Mesodermal cell (in vitro differentiated cells): ENCODE measurements around the gene TMEM132A.

ENCODE experiments used
- H3K27ac ChIP-seq: 2 replicates; pipeline ENCODE4 v1.7.0; 2013; ENCODE audit warnings: mild to moderate bottlenecking, low read depth, low read length, moderate library complexity; ENCODE audit not compliant: severe bottlenecking
- H3K36me3 ChIP-seq: 2 replicates; pipeline ENCODE4 v1.7.1; 2013; ENCODE audit warnings: mild to moderate bottlenecking, low read length, moderate library complexity; ENCODE audit not compliant: control insufficient read depth, insufficient read depth
- H3K4me1 ChIP-seq: one replicate; pipeline ENCODE4 v1.7.1; 2013; ENCODE audit warnings: mild to moderate bottlenecking, low read length; ENCODE audit not compliant: insufficient read depth, control insufficient read depth, poor library complexity, severe bottlenecking
- H3K4me3 ChIP-seq: 2 replicates; pipeline ENCODE4 v1.7.0; 2013; ENCODE audit warnings: low read length, control low read depth, mild to moderate bottlenecking; ENCODE audit not compliant: insufficient read depth, poor library complexity, severe bottlenecking; ENCODE audit errors: extremely low read depth
- H3K9me3 ChIP-seq: 2 replicates; pipeline ENCODE4 v1.7.1; 2013; ENCODE audit warnings: mild to moderate bottlenecking, low read length, moderate library complexity; ENCODE audit not compliant: control insufficient read depth
- WGBS, 2 experiments: methylation state at CpG; one replicate each; pipeline ENCODE4 v1.1.5; 2013; ENCODE audit warnings: missing lambda C conversion rate in 2 of 2; ENCODE audit not compliant: insufficient coverage in 2 of 2; 5-methylcytosine and 5-hydroxymethylcytosine counted together

Gene TMEM132A

GRCh38 chr11:60923326-60923725 lies 934 bp upstream of the TMEM132A start:
- 67 to 93% methylated on average over 2 to 4 of the region's 5 CpGs for WGBS, 2 experiments
- Histone ChIP-seq H3K36me3 (peaks cover 56% of the 10 kb centered on the region), H3K4me3 (no peak overlapping the region), H3K4me1 (peaks cover 22% of the 10 kb centered on the region), H3K9me3 (no peaks in the 10 kb centered on the region), H3K27ac (no peak overlapping the region)

GRCh38 chr11:60923800-60924109 lies 505 bp upstream of the TMEM132A start:
- Histone ChIP-seq H3K4me3 (no peak overlapping the region), H3K9me3 (no peaks in the 10 kb centered on the region), H3K36me3 (peaks cover 61% of the 10 kb centered on the region), H3K27ac (no peak overlapping the region), H3K4me1 (peaks cover 18% of the 10 kb centered on the region)
- whole genome bisulfite sequencing, 2 experiments: 73 to 93% methylated on average over 3 of the region's 6 CpGs

- H3K9me3 ChIP-seq: no peaks in the 10 kb centered on the region
- no peak overlapping the region for H3K27ac ChIP-seq
- H3K36me3 ChIP-seq: peaks cover 64% of the 10 kb centered on the region
- peak overlapping the region; percentile 70 for H3K4me3 ChIP-seq
- 3 to 6% methylated on average over 26 to 32 of the region's 35 CpGs for WGBS, 2 experiments
- H3K4me1 ChIP-seq: peaks cover 10% of the 10 kb centered on the region
Measured at GRCh38 chr11:60924906-60925853, 920 bp downstream of the TMEM132A start.

- H3K36me3 ChIP-seq: peaks cover 64% of the 10 kb centered on the region
- H3K4me3 ChIP-seq: peak overlapping the region; percentile 70
- 73 to 80% methylated on average over 4 of the region's 6 CpGs for WGBS, 2 experiments
- H3K4me1 ChIP-seq: peaks cover 10% of the 10 kb centered on the region
- H3K9me3 ChIP-seq: no peaks in the 10 kb centered on the region
- no peak overlapping the region for H3K27ac ChIP-seq
Measured at GRCh38 chr11:60925868-60926267, 1.6 kb downstream of the TMEM132A start.

GRCh38 chr11:60926500-60926899 lies 2.2 kb downstream of the TMEM132A start:
- H3K4me3 ChIP-seq: no peak overlapping the region
- H3K4me1 ChIP-seq: peaks cover 10% of the 10 kb centered on the region
- 87 to 100% methylated on average over 1 to 3 of the region's 8 CpGs for WGBS, 2 experiments
- H3K36me3 ChIP-seq: peaks cover 64% of the 10 kb centered on the region
- no peak overlapping the region for H3K27ac ChIP-seq
- no peaks in the 10 kb centered on the region for H3K9me3 ChIP-seq

- H3K4me3 ChIP-seq: no peak overlapping the region
- no peak overlapping the region for H3K27ac ChIP-seq
- peaks cover 65% of the 10 kb centered on the region for H3K36me3 ChIP-seq
- WGBS, 2 experiments: 98 to 100% methylated on average over 4 to 7 of the region's 8 CpGs
- H3K4me1 ChIP-seq: peaks cover 10% of the 10 kb centered on the region
- H3K9me3 ChIP-seq: no peaks in the 10 kb centered on the region
Measured at GRCh38 chr11:60927061-60927592, 2.9 kb downstream of the TMEM132A start.

- Histone ChIP-seq H3K36me3 (peaks cover 69% of the 10 kb centered on the region), H3K4me3 (no peak overlapping the region), H3K9me3 (no peaks in the 10 kb centered on the region), H3K4me1 (peaks cover 10% of the 10 kb centered on the region), H3K27ac (no peak overlapping the region)
- 88 to 89% methylated on average over 13 of the region's 16 CpGs for WGBS, 2 experiments
Measured at GRCh38 chr11:60927600-60927999, 3.3 kb downstream of the TMEM132A start.

- WGBS, 2 experiments: 92 to 96% methylated on average over 13 to 14 of the region's 20 CpGs
- H3K9me3 ChIP-seq: no peaks in the 10 kb centered on the region
- no peak overlapping the region for H3K27ac ChIP-seq
- peaks cover 71% of the 10 kb centered on the region for H3K36me3 ChIP-seq
- H3K4me3 ChIP-seq: no peak overlapping the region
- H3K4me1 ChIP-seq: peaks cover 10% of the 10 kb centered on the region
Measured at GRCh38 chr11:60928563-60929001, 4.3 kb downstream of the TMEM132A start.

GRCh38 chr11:60929764-60930163 lies 5.5 kb downstream of the TMEM132A start:
- H3K4me1 ChIP-seq: peaks cover 6% of the 10 kb centered on the region
- H3K9me3 ChIP-seq: no peaks in the 10 kb centered on the region
- H3K27ac ChIP-seq: no peak overlapping the region
- WGBS, 2 experiments: 92 to 100% methylated on average over 2 of the region's 4 CpGs
- peaks cover 82% of the 10 kb centered on the region for H3K36me3 ChIP-seq
- H3K4me3 ChIP-seq: no peak overlapping the region

- H3K4me1 ChIP-seq: peaks cover 4% of the 10 kb centered on the region
- 80 to 83% methylated on average over 1 to 3 of the region's 4 CpGs for WGBS, 2 experiments
- no peaks in the 10 kb centered on the region for H3K9me3 ChIP-seq
- H3K4me3 ChIP-seq: no peak overlapping the region
- no peak overlapping the region for H3K27ac ChIP-seq
- peaks cover 87% of the 10 kb centered on the region for H3K36me3 ChIP-seq
Measured at GRCh38 chr11:60930394-60930793, 6.1 kb downstream of the TMEM132A start.

- Histone ChIP-seq H3K4me3 (no peak overlapping the region), H3K9me3 (no peaks in the 10 kb centered on the region), H3K36me3 (peaks cover 86% of the 10 kb centered on the region), H3K4me1 (no peaks in the 10 kb centered on the region), H3K27ac (no peak overlapping the region)
- 94 to 96% methylated on average over 9 of the region's 9 CpGs for WGBS, 2 experiments
Measured at GRCh38 chr11:60931917-60932316, 7.7 kb downstream of the TMEM132A start.
